ENCODE measurements around the gene TSHR.
"Not testable (repeated sequence)": the region's sequence is repeated elsewhere in the genome, so short reads cannot be mapped to it uniquely, and the experiment has no call there.

Gene TSHR

GRCh38 chr14:81004575-81004974, 49.2 kb downstream of the TSHR start:
- DNase-seq, result no peak

GRCh38 chr14:81005540-81006228, 50.3 kb downstream of the TSHR start:
- DNase-seq, result no peak

GRCh38 chr14:81006266-81006665, 50.8 kb downstream of the TSHR start:
- no peak for DNase-seq

- DNase-seq, result no peak
Measured at GRCh38 chr14:81007131-81007530, 51.7 kb downstream of the TSHR start.

- no peak for DNase-seq
Measured at GRCh38 chr14:81009346-81009745, 53.9 kb downstream of the TSHR start.

GRCh38 chr14:81018251-81018650, 62.8 kb downstream of the TSHR start:
- DNase-seq, result no peak

- DNase-seq, result no peak
Measured at GRCh38 chr14:81018684-81019083, 63.3 kb downstream of the TSHR start.

GRCh38 chr14:81019113-81019512, 63.7 kb downstream of the TSHR start:
- not testable (repeated sequence) for DNase-seq

GRCh38 chr14:81023095-81023710, 67.8 kb downstream of the TSHR start:
- DNase-seq, result no peak

GRCh38 chr14:81028461-81028860, 73.0 kb downstream of the TSHR start:
- no peak for DNase-seq

- no peak for DNase-seq
Measured at GRCh38 chr14:81031488-81031887, 76.1 kb downstream of the TSHR start.

- DNase-seq, result no peak
Measured at GRCh38 chr14:81033698-81034240, 78.3 kb downstream of the TSHR start.

- DNase-seq, result no peak
Measured at GRCh38 chr14:81042438-81042837, 87.0 kb downstream of the TSHR start.

- DNase-seq, result no peak
Measured at GRCh38 chr14:81051547-81051946, 96.1 kb downstream of the TSHR start.

- DNase-seq, result not testable (repeated sequence)
Measured at GRCh38 chr14:81054057-81054456, 98.6 kb downstream of the TSHR start.

GRCh38 chr14:81055971-81056370, 100.5 kb downstream of the TSHR start:
- no peak for DNase-seq

- no peak for DNase-seq
Measured at GRCh38 chr14:81062380-81062779, 107.0 kb downstream of the TSHR start.

- DNase-seq, result no peak
Measured at GRCh38 chr14:81062816-81063215, 107.4 kb downstream of the TSHR start.

GRCh38 chr14:81066672-81067071, 111.3 kb downstream of the TSHR start:
- no peak for DNase-seq

- DNase-seq, result no peak
Measured at GRCh38 chr14:81067156-81067555, 111.7 kb downstream of the TSHR start.

- DNase-seq, result no peak
Measured at GRCh38 chr14:81068176-81068782, 112.9 kb downstream of the TSHR start.

GRCh38 chr14:81070511-81070910, 115.1 kb downstream of the TSHR start:
- DNase-seq, result no peak

- DNase-seq, result no peak
Measured at GRCh38 chr14:81085596-81085995, 130.2 kb downstream of the TSHR start.

GRCh38 chr14:81087230-81087629, 131.8 kb downstream of the TSHR start:
- DNase-seq, result no peak
